ENCODE measurements around the gene NECTIN4. TPM values are rescaled to one million over a fixed set of nuclear protein-coding genes. Genes with fewer than 3 reads are reported as not detected.

The NECTIN4 gene
- total and polyA plus RNA-seq, 2 experiments from 2014 or later: 0.16 TPM; not detected in 1

DNA sequence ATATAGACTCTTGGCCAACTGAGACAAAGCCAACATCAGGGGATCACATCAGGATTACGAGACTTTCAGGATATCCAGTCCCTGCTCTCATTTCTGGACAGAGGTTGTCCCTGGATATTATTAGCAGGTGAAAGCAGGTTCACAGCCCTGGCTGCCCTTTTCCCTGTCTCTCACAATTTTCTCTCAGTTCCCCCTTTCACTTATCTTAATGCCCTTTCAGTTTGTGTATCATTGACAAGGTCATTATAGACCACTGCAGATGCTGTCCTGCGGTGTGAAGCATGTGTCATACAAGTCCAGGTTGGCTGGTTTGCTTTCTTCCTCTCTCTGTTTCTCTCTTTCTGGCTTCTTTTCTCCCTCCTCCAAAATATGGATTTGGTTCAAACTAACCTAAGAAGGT, 6.7 kb upstream of the NECTIN4 start:
- H3K27ac Mint-ChIP-seq: no peak overlapping the region
- H3K36me3 Mint-ChIP-seq (ENCODE audit: low read depth): peaks cover 9% of the 10 kb centered on the region; the same call in 1 of the 3 replicates
- H3K27ac ChIP-seq (ENCODE audit: low read depth): no peak overlapping the region
- H3K4me3 Mint-ChIP-seq: no peak overlapping the region
- no peak overlapping the region for H3K4me2 ChIP-seq
- no peak for DNase-seq (ENCODE audit: low spot score)
- no peaks in the 10 kb centered on the region for H4K20me1 ChIP-seq (replicated peaks; ENCODE audit: insufficient read depth)
- ATAC-seq: no peak
- no peak overlapping the region for H3K4me3 ChIP-seq
- peaks cover 18% of the 10 kb centered on the region for H3K27me3 Mint-ChIP-seq (ENCODE audit: insufficient read depth, low read depth, poor library complexity)
- H3F3A ChIP-seq (replicated peaks; ENCODE audit: low read depth): peaks cover 16% of the 10 kb centered on the region
- no peaks in the 10 kb centered on the region; the same call in 1 of the 2 replicates for H3K4me1 ChIP-seq (ENCODE audit: insufficient read depth)
- TF ChIP-seq, protein P1, sequence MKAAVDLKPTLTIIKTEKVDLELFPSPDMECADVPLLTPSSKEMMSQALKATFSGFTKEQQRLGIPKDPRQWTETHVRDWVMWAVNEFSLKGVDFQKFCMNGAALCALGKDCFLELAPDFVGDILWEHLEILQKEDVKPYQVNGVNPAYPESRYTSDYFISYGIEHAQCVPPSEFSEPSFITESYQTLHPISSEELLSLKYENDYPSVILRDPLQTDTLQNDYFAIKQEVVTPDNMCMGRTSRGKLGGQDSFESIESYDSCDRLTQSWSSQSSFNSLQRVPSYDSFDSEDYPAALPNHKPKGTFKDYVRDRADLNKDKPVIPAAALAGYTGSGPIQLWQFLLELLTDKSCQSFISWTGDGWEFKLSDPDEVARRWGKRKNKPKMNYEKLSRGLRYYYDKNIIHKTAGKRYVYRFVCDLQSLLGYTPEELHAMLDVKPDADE (IDR thresholded peaks at IDR 0.05): no peak
- H3K36me3 ChIP-seq (ENCODE audit: insufficient read depth): no peaks in the 10 kb centered on the region; the same call in 1 of the 2 replicates
- H2AFZ ChIP-seq: no peak overlapping the region
- H3K27me3 ChIP-seq (ENCODE audit: insufficient read depth): no peaks in the 10 kb centered on the region
- peaks cover 7% of the 10 kb centered on the region; the same call in 1 of the 3 replicates for H3K4me1 Mint-ChIP-seq
- H3K79me2 ChIP-seq (replicated peaks; ENCODE audit: insufficient read depth): no peaks in the 10 kb centered on the region
- H3K9me2 ChIP-seq (ENCODE audit: insufficient read depth): no peaks in the 10 kb centered on the region
- H3K9me3 Mint-ChIP-seq: peaks cover 3% of the 10 kb centered on the region; the same call in 1 of the 3 replicates

- H3K4me3 ChIP-seq: no peak overlapping the region
- H3K36me3 Mint-ChIP-seq (ENCODE audit: low read depth): peaks cover 7% of the 10 kb centered on the region; the same call in 1 of the 3 replicates
- H3K27ac ChIP-seq (ENCODE audit: low read depth): no peak overlapping the region
- ATAC-seq (no peak), DNase-seq (ENCODE audit: low spot score) (no peak)
- H3F3A ChIP-seq (replicated peaks; ENCODE audit: low read depth): peaks cover 14% of the 10 kb centered on the region
- TF ChIP-seq, protein P2, sequence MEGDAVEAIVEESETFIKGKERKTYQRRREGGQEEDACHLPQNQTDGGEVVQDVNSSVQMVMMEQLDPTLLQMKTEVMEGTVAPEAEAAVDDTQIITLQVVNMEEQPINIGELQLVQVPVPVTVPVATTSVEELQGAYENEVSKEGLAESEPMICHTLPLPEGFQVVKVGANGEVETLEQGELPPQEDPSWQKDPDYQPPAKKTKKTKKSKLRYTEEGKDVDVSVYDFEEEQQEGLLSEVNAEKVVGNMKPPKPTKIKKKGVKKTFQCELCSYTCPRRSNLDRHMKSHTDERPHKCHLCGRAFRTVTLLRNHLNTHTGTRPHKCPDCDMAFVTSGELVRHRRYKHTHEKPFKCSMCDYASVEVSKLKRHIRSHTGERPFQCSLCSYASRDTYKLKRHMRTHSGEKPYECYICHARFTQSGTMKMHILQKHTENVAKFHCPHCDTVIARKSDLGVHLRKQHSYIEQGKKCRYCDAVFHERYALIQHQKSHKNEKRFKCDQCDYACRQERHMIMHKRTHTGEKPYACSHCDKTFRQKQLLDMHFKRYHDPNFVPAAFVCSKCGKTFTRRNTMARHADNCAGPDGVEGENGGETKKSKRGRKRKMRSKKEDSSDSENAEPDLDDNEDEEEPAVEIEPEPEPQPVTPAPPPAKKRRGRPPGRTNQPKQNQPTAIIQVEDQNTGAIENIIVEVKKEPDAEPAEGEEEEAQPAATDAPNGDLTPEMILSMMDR (conservative IDR thresholded peaks at IDR 0.05; ENCODE audit: low read depth in 2 of 2): no peak
- TF ChIP-seq EZH2 (IDR thresholded peaks at IDR 0.05; ENCODE audit: low read depth, unreplicated experiment) (no peak), NANOG (IDR thresholded peaks at IDR 0.05; ENCODE audit: borderline replicate concordance) (no peak)
- peaks cover 7% of the 10 kb centered on the region; the same call in 1 of the 3 replicates for H3K4me1 Mint-ChIP-seq
- H4K20me1 ChIP-seq (replicated peaks; ENCODE audit: insufficient read depth): no peaks in the 10 kb centered on the region
- no peak overlapping the region for H3K4me2 ChIP-seq
- no peaks in the 10 kb centered on the region; the same call in 1 of the 2 replicates for H3K36me3 ChIP-seq (ENCODE audit: insufficient read depth)
- no peak overlapping the region for H2AFZ ChIP-seq
- H3K27ac Mint-ChIP-seq: no peak overlapping the region
- no peaks in the 10 kb centered on the region for H3K79me2 ChIP-seq (replicated peaks; ENCODE audit: insufficient read depth)
- H3K4me3 Mint-ChIP-seq: no peak overlapping the region
- H3K4me1 ChIP-seq (ENCODE audit: insufficient read depth): no peaks in the 10 kb centered on the region; the same call in 1 of the 2 replicates
- H3K9me2 ChIP-seq (ENCODE audit: insufficient read depth): no peaks in the 10 kb centered on the region
- peaks cover 18% of the 10 kb centered on the region for H3K27me3 Mint-ChIP-seq (ENCODE audit: insufficient read depth, low read depth, poor library complexity)
- peaks cover 3% of the 10 kb centered on the region; the same call in 1 of the 3 replicates for H3K9me3 Mint-ChIP-seq
- no peaks in the 10 kb centered on the region for H3K27me3 ChIP-seq (ENCODE audit: insufficient read depth)
Measured at GRCh38 chr1:161095230-161095629, 5.9 kb upstream of the NECTIN4 start.

DNA sequence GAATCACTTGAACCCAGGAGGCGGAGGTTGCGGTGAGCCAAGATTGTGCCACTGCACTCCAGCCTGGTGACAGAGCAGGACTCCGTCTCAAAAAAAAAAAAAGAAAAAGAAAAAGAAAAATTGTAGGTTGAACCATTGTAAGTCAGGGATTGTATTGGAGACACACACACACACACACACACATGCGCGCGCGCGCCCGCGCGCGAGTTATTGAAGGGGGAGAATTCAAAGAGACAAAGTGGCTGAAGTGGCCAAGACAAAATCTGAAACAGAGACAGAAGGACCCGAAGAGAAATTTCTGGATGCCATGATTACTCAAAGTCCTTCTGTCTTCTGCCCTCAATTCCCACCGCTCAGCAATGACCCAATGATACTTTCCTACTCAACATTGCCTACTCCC, 5.1 kb upstream of the NECTIN4 start:
- H3K4me3 Mint-ChIP-seq: no peak overlapping the region
- Histone ChIP-seq H3K36me3 (ENCODE audit: insufficient read depth) (no peaks in the 10 kb centered on the region), H3F3A (replicated peaks; ENCODE audit: low read depth) (peaks cover 7% of the 10 kb centered on the region), H3K27me3 (ENCODE audit: insufficient read depth) (no peaks in the 10 kb centered on the region), H2AFZ (no peak overlapping the region), H3K4me2 (no peak overlapping the region), H3K27ac (ENCODE audit: low read depth) (no peak overlapping the region), H3K4me1 (ENCODE audit: insufficient read depth) (no peaks in the 10 kb centered on the region; the same call in 1 of the 2 replicates), H3K79me2 (replicated peaks; ENCODE audit: insufficient read depth) (no peaks in the 10 kb centered on the region), H3K4me3 (no peak overlapping the region), H4K20me1 (replicated peaks; ENCODE audit: insufficient read depth) (no peaks in the 10 kb centered on the region), H3K9me2 (ENCODE audit: insufficient read depth) (no peaks in the 10 kb centered on the region)
- peaks cover 15% of the 10 kb centered on the region for H3K27me3 Mint-ChIP-seq (ENCODE audit: insufficient read depth, low read depth, poor library complexity)
- no peak overlapping the region for H3K27ac Mint-ChIP-seq
- H3K36me3 Mint-ChIP-seq (ENCODE audit: low read depth): no peaks in the 10 kb centered on the region
- no peak for DNase-seq (ENCODE audit: low spot score)
- no peak for ATAC-seq
- peaks cover 3% of the 10 kb centered on the region; the same call in 1 of the 3 replicates for H3K9me3 Mint-ChIP-seq
- peaks cover 9% of the 10 kb centered on the region; the same call in 1 of the 3 replicates for H3K4me1 Mint-ChIP-seq
- TF ChIP-seq ZNF331 (CRISPR knock-in tag; IDR thresholded peaks at IDR 0.05; ENCODE audit: low read depth): no peak
- TF ChIP-seq CREB1 (CRISPR knock-in tag; IDR thresholded peaks at IDR 0.05; ENCODE audit: low read depth): no peak
- TF ChIP-seq, protein P3, sequence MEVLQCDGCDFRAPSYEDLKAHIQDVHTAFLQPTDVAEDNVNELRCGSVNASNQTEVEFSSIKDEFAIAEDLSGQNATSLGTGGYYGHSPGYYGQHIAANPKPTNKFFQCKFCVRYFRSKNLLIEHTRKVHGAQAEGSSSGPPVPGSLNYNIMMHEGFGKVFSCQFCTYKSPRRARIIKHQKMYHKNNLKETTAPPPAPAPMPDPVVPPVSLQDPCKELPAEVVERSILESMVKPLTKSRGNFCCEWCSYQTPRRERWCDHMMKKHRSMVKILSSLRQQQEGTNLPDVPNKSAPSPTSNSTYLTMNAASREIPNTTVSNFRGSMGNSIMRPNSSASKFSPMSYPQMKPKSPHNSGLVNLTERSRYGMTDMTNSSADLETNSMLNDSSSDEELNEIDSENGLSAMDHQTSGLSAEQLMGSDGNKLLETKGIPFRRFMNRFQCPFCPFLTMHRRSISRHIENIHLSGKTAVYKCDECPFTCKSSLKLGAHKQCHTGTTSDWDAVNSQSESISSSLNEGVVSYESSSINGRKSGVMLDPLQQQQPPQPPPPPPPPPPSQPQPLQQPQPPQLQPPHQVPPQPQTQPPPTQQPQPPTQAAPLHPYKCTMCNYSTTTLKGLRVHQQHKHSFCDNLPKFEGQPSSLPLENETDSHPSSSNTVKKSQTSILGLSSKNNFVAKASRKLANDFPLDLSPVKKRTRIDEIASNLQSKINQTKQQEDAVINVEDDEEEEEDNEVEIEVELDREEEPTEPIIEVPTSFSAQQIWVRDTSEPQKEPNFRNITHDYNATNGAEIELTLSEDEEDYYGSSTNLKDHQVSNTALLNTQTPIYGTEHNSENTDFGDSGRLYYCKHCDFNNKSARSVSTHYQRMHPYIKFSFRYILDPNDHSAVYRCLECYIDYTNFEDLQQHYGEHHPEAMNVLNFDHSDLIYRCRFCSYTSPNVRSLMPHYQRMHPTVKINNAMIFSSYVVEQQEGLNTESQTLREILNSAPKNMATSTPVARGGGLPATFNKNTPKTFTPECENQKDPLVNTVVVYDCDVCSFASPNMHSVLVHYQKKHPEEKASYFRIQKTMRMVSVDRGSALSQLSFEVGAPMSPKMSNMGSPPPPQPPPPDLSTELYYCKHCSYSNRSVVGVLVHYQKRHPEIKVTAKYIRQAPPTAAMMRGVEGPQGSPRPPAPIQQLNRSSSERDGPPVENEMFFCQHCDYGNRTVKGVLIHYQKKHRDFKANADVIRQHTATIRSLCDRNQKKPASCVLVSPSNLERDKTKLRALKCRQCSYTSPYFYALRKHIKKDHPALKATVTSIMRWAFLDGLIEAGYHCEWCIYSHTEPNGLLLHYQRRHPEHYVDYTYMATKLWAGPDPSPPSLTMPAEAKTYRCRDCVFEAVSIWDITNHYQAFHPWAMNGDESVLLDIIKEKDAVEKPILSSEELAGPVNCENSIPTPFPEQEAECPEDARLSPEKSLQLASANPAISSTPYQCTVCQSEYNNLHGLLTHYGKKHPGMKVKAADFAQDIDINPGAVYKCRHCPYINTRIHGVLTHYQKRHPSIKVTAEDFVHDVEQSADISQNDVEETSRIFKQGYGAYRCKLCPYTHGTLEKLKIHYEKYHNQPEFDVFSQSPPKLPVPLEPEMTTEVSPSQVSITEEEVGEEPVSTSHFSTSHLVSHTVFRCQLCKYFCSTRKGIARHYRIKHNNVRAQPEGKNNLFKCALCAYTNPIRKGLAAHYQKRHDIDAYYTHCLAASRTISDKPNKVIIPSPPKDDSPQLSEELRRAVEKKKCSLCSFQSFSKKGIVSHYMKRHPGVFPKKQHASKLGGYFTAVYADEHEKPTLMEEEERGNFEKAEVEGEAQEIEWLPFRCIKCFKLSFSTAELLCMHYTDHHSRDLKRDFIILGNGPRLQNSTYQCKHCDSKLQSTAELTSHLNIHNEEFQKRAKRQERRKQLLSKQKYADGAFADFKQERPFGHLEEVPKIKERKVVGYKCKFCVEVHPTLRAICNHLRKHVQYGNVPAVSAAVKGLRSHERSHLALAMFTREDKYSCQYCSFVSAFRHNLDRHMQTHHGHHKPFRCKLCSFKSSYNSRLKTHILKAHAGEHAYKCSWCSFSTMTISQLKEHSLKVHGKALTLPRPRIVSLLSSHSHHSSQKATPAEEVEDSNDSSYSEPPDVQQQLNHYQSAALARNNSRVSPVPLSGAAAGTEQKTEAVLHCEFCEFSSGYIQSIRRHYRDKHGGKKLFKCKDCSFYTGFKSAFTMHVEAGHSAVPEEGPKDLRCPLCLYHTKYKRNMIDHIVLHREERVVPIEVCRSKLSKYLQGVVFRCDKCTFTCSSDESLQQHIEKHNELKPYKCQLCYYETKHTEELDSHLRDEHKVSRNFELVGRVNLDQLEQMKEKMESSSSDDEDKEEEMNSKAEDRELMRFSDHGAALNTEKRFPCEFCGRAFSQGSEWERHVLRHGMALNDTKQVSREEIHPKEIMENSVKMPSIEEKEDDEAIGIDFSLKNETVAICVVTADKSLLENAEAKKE (CRISPR knock-in tag; IDR thresholded peaks at IDR 0.05): no peak

Data from GM23338 (cell line).